Thymus (tissue), 11 donors: ENCODE measurements around the gene KCNK1. TPM values are rescaled to one million over a fixed set of nuclear protein-coding genes. Genes with fewer than 3 reads are reported as not detected.
"Not testable (repeated sequence)": the region's sequence is repeated elsewhere in the genome, so short reads cannot be mapped to it uniquely, and the experiment has no call there.

Experiments used
- DNase-seq, 9 donors: peaks; one replicate each; pipeline ENCODE4 v3.0.0-alpha.2; 2013; ENCODE audit warnings: low spot score in 9 of 9, low read depth in 6 of 9, missing footprints in 1 of 9
- H3K27ac ChIP-seq, 2 donors: one replicate each; pipeline ENCODE4 v1.5.1; 2013; ENCODE audit warnings: control low read depth in 1 of 2, low read depth in 1 of 2, low read length in 1 of 2, mild to moderate bottlenecking in 1 of 2, moderate library complexity in 1 of 2
- H3K27me3 ChIP-seq, 2 donors: one replicate each; pipeline ENCODE4 v1.5.1; 2013; ENCODE audit warnings: low read length in 1 of 2; ENCODE audit not compliant: control insufficient read depth in 2 of 2, insufficient read depth in 1 of 2
- H3K36me3 ChIP-seq, 2 donors: one replicate each; pipeline ENCODE4 v1.5.1; 2013; ENCODE audit warnings: low read length in 1 of 2, mild to moderate bottlenecking in 1 of 2, moderate library complexity in 1 of 2; ENCODE audit not compliant: control insufficient read depth in 2 of 2, insufficient read depth in 2 of 2
- H3K4me1 ChIP-seq, 2 donors: one replicate each; pipeline ENCODE4 v1.5.1; 2013; ENCODE audit warnings: low read length in 2 of 2; ENCODE audit not compliant: control insufficient read depth in 2 of 2, insufficient read depth in 2 of 2
- H3K4me3 ChIP-seq, 2 donors: one replicate each; pipeline ENCODE4 v1.5.1; 2013; ENCODE audit warnings: low read length in 2 of 2, control low read depth in 1 of 2, mild to moderate bottlenecking in 1 of 2
- H3K9me3 ChIP-seq, 2 donors: one replicate each; pipeline ENCODE4 v1.5.1; 2013; ENCODE audit warnings: low read length in 1 of 2, mild to moderate bottlenecking in 1 of 2; ENCODE audit not compliant: control insufficient read depth in 2 of 2, insufficient read depth in 1 of 2
- WGBS: extraction: QIAGEN DNeasy Blood & Tissue Kit; methylation state at CpG from one replicate; pipeline ENCODE4 v1.1.7; 2013; 5-methylcytosine and 5-hydroxymethylcytosine counted together
- polyA plus RNA-seq: library from polyadenylated mRNA; stranded (reverse); fragments of 200-250 nt; gene quantifications from one replicate; pipeline ENCODE4 v1.2.3, GENCODE V29; 2013
- total RNA-seq: library from RNA; stranded (reverse); fragments of 120-200 nt; gene quantifications from one replicate; pipeline ENCODE4 v1.2.4, GENCODE V29; 2013
- donor health status: healthy.

The KCNK1 gene
- total and polyA plus RNA-seq, 2 donors = 0.66 to 6.3 TPM

GRCh38 chr1:233603478-233603877 is 10.4 kb upstream of the KCNK1 start:
- Histone ChIP-seq H3K36me3 (no peaks in the 10 kb centered on the region), H3K27ac (no peak overlapping the region), H3K4me1 (no peaks in the 10 kb centered on the region), H3K4me3 (no peak overlapping the region), H3K27me3 (no peaks in the 10 kb centered on the region), H3K9me3 (no peaks in the 10 kb centered on the region)
- WGBS = 95% methylated on average over 2 of the region's 2 CpGs
- no peak for DNase-seq

DNA sequence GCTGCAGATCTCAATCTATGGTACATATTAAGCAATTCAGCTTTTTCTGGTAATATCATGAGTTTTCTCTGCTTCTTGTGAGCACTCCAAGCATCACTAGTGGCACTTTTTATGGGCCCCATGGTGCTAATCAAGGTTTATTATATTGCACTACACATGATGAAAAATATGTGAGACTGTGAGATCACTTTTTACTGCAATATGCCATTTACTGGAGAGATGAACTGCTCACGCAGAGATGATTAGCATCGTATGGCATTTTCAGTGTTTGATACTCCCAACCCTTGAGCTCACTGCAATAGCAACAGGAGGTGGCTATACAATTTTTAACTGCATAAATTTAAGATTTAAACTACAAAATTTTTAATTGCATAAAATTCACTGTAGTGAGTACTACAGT is 8.7 kb upstream of the KCNK1 start:
- Histone ChIP-seq H3K36me3 (no peaks in the 10 kb centered on the region), H3K27ac (no peak overlapping the region), H3K4me3 (no peak overlapping the region), H3K27me3 (no peaks in the 10 kb centered on the region), H3K9me3 (no peaks in the 10 kb centered on the region), H3K4me1 (no peaks in the 10 kb centered on the region)
- no peak for DNase-seq
- WGBS = 95% methylated on average over 2 of the region's 2 CpGs

- no peak overlapping the region for H3K27ac ChIP-seq
- WGBS = 92% methylated on average over 5 of the region's 5 CpGs
- no peaks in the 10 kb centered on the region for H3K4me1 ChIP-seq
- H3K4me3 ChIP-seq = no peak overlapping the region
- no peaks in the 10 kb centered on the region for H3K36me3 ChIP-seq
- no peak for DNase-seq
- H3K27me3 ChIP-seq = peaks cover 0 to 9% of the 10 kb centered on the region in 2 donors
- H3K9me3 ChIP-seq = no peaks in the 10 kb centered on the region
These were observed 7.1 kb upstream of the KCNK1 start for GRCh38 chr1:233606813-233607212.

DNA sequence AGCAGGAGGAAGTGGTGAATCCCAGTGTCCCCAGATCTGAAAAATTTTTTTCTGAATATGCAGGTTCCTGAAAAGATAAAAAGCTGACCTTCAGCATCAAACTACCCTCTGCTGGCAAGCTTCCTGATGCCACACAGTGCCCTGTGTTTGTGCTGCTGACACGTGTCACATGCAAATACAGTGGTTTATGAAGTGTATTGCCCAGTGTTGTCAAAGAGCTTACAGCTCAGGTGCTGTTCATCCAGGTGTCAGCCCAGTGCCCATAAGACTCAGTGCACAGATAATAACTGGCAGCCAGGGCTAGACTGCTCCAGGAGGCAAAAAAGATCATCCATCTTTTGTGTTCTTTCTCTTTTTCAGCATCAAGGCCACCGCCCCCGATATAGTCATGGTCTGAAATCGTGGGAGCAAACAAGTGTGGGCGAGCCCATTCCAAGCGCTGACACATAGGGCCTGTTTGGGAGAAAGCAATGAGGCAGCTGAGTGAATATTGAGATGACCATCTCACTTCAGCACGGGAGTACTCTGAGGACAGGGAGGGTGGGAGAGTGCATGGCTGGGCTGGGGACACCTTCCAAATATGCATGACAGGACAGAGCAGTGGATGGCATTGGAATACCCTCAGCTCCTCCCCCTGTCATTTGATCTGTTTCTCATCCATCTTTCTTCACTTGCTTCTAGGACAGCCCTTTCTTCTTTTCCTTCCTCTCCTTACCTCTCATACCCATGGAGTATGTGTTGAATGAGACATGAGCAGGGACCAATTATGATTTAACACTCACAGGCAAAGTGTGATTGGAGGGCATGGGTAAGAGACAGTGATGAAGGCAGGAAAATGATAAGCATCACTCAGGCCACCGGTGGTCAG is 6.4 kb upstream of the KCNK1 start:
- Histone ChIP-seq H3K27me3 (peaks cover 2 to 16% of the 10 kb centered on the region in 2 donors), H3K27ac (no peak overlapping the region), H3K4me1 (no peaks in the 10 kb centered on the region), H3K4me3 (no peak overlapping the region), H3K36me3 (no peaks in the 10 kb centered on the region), H3K9me3 (no peaks in the 10 kb centered on the region)
- DNase-seq = no peak
- WGBS = 82% methylated on average over 8 of the region's 8 CpGs

DNA sequence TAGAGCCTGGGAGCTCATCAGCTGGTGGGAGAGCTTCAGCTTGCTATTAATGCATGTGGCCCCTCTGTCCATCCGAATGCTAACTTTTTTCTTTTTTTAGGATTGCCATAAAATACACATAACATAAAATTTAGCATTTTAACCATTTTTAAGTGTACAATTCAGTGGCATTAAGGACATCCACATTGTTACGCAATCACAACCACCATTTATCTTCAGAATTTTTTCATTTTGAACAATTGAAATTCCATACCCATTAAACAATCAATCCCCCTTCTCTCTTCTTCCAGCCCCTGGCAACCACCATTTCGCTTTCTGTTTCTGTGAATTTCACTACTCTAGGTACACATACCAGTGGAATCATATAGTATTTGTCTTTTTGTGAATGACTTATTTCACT is 4.9 kb upstream of the KCNK1 start:
- H3K4me3 ChIP-seq = no peak overlapping the region
- no peak overlapping the region for H3K27ac ChIP-seq
- no peaks in the 10 kb centered on the region for H3K9me3 ChIP-seq
- H3K36me3 ChIP-seq = no peaks in the 10 kb centered on the region
- peaks cover 12 to 28% of the 10 kb centered on the region in 2 donors for H3K27me3 ChIP-seq
- WGBS = 94% methylated on average over 3 of the region's 3 CpGs
- H3K4me1 ChIP-seq = no peaks in the 10 kb centered on the region
- no peak for DNase-seq

GRCh38 chr1:233609926-233610325 is 4.0 kb upstream of the KCNK1 start:
- Histone ChIP-seq H3K27me3 (peaks cover 22 to 37% of the 10 kb centered on the region in 2 donors), H3K36me3 (no peaks in the 10 kb centered on the region), H3K27ac (no peak overlapping the region), H3K4me3 (no peak overlapping the region), H3K9me3 (no peaks in the 10 kb centered on the region), H3K4me1 (peaks cover 0 to 4% of the 10 kb centered on the region in 2 donors)
- WGBS = 82% methylated on average over 4 of the region's 4 CpGs
- DNase-seq = no peak

DNA sequence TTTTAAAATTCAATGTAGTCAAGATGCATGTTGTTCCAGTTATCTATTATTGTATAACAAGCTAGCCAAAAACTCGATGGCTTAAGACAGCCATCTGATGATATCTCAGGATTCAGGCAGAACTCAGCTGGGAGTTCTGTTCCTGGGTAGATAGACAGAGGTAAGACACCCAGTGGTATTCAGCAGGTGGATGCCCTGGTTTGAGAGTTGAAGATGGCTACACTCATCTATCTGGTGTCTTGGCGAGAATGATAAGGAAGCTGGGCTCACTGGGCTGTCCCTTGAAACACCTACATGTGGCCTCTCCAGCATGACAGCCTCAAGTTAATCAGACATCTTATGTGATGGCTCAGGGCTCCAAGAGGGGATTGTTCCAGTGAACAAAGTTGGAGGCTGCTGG is 3.3 kb upstream of the KCNK1 start:
- Histone ChIP-seq H3K27me3 (peaks cover 29 to 44% of the 10 kb centered on the region in 2 donors), H3K27ac (no peak overlapping the region), H3K9me3 (no peaks in the 10 kb centered on the region), H3K36me3 (no peaks in the 10 kb centered on the region), H3K4me3 (no peak overlapping the region), H3K4me1 (peaks cover 0 to 4% of the 10 kb centered on the region in 2 donors)
- no peak for DNase-seq
- 91% methylated on average over 2 of the region's 2 CpGs for WGBS

- not testable (repeated sequence) for DNase-seq, H3K4me1 ChIP-seq, H3K27ac ChIP-seq, H3K4me3 ChIP-seq, H3K36me3 ChIP-seq, H3K9me3 ChIP-seq
- H3K27me3 ChIP-seq = peaks cover 32 to 49% of the 10 kb centered on the region in 2 donors
- WGBS = 55% methylated on average over 5 of the region's 5 CpGs
These were observed 2.5 kb upstream of the KCNK1 start for GRCh38 chr1:233611363-233611762.

DNA sequence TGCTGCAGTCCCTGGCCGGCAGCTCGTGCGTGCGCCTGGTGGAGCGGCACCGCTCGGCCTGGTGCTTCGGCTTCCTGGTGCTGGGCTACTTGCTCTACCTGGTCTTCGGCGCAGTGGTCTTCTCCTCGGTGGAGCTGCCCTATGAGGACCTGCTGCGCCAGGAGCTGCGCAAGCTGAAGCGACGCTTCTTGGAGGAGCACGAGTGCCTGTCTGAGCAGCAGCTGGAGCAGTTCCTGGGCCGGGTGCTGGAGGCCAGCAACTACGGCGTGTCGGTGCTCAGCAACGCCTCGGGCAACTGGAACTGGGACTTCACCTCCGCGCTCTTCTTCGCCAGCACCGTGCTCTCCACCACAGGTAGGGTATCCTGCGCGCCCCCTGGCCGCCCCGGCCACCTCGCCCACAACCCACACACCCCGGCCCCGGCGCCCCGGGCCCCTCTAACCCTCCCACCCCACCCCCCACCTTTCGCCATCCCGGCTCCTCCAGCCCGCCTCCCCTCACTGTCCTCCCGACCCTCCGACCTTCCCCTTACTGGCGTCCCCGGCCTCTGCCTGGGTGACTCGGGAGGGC is 352 bp downstream of the KCNK1 start:
- peaks cover 32 to 57% of the 10 kb centered on the region in 2 donors for H3K27me3 ChIP-seq
- H3K36me3 ChIP-seq = no peaks in the 10 kb centered on the region
- DNase-seq = peak in 1 of 9 donors; percentile 18
- H3K4me1 ChIP-seq = peaks cover 0 to 4% of the 10 kb centered on the region in 2 donors
- H3K27ac ChIP-seq = no peak overlapping the region
- H3K9me3 ChIP-seq = no peaks in the 10 kb centered on the region
- peak overlapping the region in 1 of 2 donors; percentile 20 for H3K4me3 ChIP-seq
- 3% methylated on average over 43 of the region's 43 CpGs for WGBS
